Astrocyte (in vitro differentiated cells and primary cell): ENCODE measurements around the gene ABHD16B. TPM values are rescaled to one million over a fixed set of nuclear protein-coding genes. Genes with fewer than 3 reads are reported as not detected.
A peak's percentile ranks its signal among the peaks of the same experiment; 100 is the strongest.

Source experiments
- DNase-seq: peaks from one replicate; pipeline ENCODE4 v3.0.0-alpha.2; 2010; ENCODE audit warnings: low read depth
- FAIRE-seq: peaks from 2 replicates; lab custom pipeline; 2011; peaks lifted over from hg19 to GRCh38; lab: Jason Lieb, UNC
- H2AFZ ChIP-seq: 2 replicates; pipeline ENCODE4 v1.6.0; 2012; ENCODE audit warnings: low read depth, low read length, inconsistent platforms
- H3K27ac ChIP-seq: 2 replicates; pipeline ENCODE4 v1.5.1; 2011; ENCODE audit warnings: low read depth, low read length, inconsistent platforms
- H3K27me3 ChIP-seq: 2 replicates; pipeline ENCODE4 v1.6.0; 2011; ENCODE audit warnings: low read length, inconsistent platforms; ENCODE audit not compliant: insufficient read depth
- H3K36me3 ChIP-seq: 2 replicates; pipeline ENCODE4 v1.5.1; 2011; ENCODE audit warnings: low read length, inconsistent platforms; ENCODE audit not compliant: insufficient read depth
- H3K4me1 ChIP-seq: 2 replicates; pipeline ENCODE4 v1.5.1; 2011; ENCODE audit warnings: low read length, inconsistent platforms; ENCODE audit not compliant: insufficient read depth
- H3K4me2 ChIP-seq: 2 replicates; pipeline ENCODE4 v1.6.0; 2012; ENCODE audit warnings: low read length, inconsistent platforms
- H3K4me3 ChIP-seq: 2 replicates; pipeline ENCODE4 v1.5.1; 2011; ENCODE audit warnings: low read depth, mild to moderate bottlenecking, low read length, inconsistent platforms; ENCODE audit not compliant: insufficient read depth
- H3K79me2 ChIP-seq: 2 replicates; pipeline ENCODE4 v1.6.0; 2012; ENCODE audit warnings: mild to moderate bottlenecking, low read length, inconsistent platforms; ENCODE audit not compliant: insufficient read depth
- H3K9ac ChIP-seq: 2 replicates; pipeline ENCODE4 v1.6.0; 2012; ENCODE audit warnings: mild to moderate bottlenecking, low read length, inconsistent platforms
- H3K9me3 ChIP-seq: 2 replicates; pipeline ENCODE4 v1.5.1; 2012; ENCODE audit warnings: low read depth, mild to moderate bottlenecking, low read length, inconsistent platforms; ENCODE audit not compliant: insufficient read depth
- H4K20me1 ChIP-seq: 2 replicates; pipeline ENCODE4 v1.6.0; 2012; ENCODE audit warnings: low read length, inconsistent platforms; ENCODE audit not compliant: insufficient read depth
- H3K27ac Mint-ChIP-seq: one replicate; pipeline ENCODE4 v1.8.0; 2021; ENCODE audit warnings: mild to moderate bottlenecking, mixed read lengths; ENCODE audit not compliant: unreplicated experiment
- H3K27me3 Mint-ChIP-seq: one replicate; pipeline ENCODE4 v1.8.0; 2021; ENCODE audit warnings: low read depth, mixed read lengths; ENCODE audit not compliant: unreplicated experiment
- H3K36me3 Mint-ChIP-seq: one replicate; pipeline ENCODE4 v1.8.0; 2021; ENCODE audit warnings: low read depth, mixed read lengths; ENCODE audit not compliant: unreplicated experiment
- H3K4me1 Mint-ChIP-seq: one replicate; pipeline ENCODE4 v1.8.0; 2021; ENCODE audit warnings: low read depth, mixed read lengths; ENCODE audit not compliant: unreplicated experiment
- H3K4me3 Mint-ChIP-seq: one replicate; pipeline ENCODE4 v1.8.0; 2021; ENCODE audit warnings: mild to moderate bottlenecking, moderate library complexity, mixed read lengths; ENCODE audit not compliant: unreplicated experiment
- H3K9me3 Mint-ChIP-seq: one replicate; pipeline ENCODE4 v1.8.0; 2021; ENCODE audit warnings: mild to moderate bottlenecking, mixed read lengths; ENCODE audit not compliant: unreplicated experiment
- EZH2 ChIP-seq: IDR thresholded peaks from 2 replicates; pipeline ENCODE4 v1.6.1; 2012; ENCODE audit warnings: mild to moderate bottlenecking, low read length, inconsistent platforms; ENCODE audit not compliant: insufficient read depth
- total RNA-seq: library from RNA; stranded (reverse); gene quantifications from 2 replicates; pipeline ENCODE4 v1.2.1, GENCODE V29; 2021
- TF ChIP-seq, protein P1 (sequence below): IDR thresholded peaks from 2 replicates; pipeline ENCODE4 v1.5.1; 2011; ENCODE audit warnings: low read depth, mild to moderate bottlenecking, inconsistent platforms, low read length, moderate library complexity; ENCODE audit not compliant: insufficient read depth

Gene ABHD16B
- total RNA-seq, 1 donor from 2014 or later = not detected

DNA sequence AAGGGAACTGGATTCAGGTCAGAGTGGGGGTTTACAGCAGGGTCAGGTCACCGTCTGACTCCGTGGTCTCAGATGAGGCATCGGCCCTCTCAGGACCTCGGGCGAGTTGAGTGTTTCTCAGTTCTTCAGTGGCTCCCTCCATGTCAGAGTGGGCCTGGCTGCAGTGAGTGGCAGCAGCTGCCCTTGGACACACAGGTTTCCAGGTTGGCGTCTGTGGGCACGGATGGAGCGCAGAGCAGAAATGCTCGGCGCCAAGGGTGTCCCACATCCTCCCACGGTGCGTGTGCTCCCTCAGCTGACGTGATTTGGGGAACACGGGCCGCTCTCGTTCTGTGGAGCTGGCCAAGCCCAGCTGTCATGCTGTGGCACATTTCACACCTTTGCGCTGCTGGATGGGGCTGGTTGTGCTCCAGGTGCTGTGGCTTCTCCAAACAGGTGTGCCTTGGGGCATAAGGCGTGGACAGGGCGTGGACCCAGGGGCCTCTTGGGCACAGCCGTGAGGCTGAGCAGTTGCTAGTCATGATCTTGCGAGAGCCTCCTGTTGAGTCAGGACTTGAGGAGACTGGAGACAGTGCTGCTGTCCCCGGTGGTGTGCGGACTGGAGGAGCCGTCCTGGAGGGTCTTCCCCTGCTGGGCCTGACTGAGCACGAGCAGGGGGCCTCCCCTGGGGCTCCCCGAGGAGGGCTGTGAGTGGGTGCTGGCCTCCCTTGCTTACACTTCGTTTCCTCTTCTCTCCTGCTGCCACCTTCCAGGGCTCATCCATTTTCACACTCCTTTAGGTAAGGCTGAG is 24.2 kb downstream of the ABHD16B start:
- Histone ChIP-seq H3K27ac (no peak overlapping the region), H3K36me3 (peaks cover 28% of the 10 kb centered on the region), H3K27me3 (no peaks in the 10 kb centered on the region), H3K79me2 (peaks cover 63% of the 10 kb centered on the region), H3K9ac (no peak overlapping the region), H2AFZ (no peak overlapping the region), H3K4me3 (no peak overlapping the region), H3K4me2 (no peak overlapping the region), H4K20me1 (peaks cover 82% of the 10 kb centered on the region), H3K9me3 (no peaks in the 10 kb centered on the region), H3K4me1 (no peaks in the 10 kb centered on the region)
- no peak for TF ChIP-seq EZH2
- TF ChIP-seq, protein P1, sequence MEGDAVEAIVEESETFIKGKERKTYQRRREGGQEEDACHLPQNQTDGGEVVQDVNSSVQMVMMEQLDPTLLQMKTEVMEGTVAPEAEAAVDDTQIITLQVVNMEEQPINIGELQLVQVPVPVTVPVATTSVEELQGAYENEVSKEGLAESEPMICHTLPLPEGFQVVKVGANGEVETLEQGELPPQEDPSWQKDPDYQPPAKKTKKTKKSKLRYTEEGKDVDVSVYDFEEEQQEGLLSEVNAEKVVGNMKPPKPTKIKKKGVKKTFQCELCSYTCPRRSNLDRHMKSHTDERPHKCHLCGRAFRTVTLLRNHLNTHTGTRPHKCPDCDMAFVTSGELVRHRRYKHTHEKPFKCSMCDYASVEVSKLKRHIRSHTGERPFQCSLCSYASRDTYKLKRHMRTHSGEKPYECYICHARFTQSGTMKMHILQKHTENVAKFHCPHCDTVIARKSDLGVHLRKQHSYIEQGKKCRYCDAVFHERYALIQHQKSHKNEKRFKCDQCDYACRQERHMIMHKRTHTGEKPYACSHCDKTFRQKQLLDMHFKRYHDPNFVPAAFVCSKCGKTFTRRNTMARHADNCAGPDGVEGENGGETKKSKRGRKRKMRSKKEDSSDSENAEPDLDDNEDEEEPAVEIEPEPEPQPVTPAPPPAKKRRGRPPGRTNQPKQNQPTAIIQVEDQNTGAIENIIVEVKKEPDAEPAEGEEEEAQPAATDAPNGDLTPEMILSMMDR = no peak
- H3K36me3 Mint-ChIP-seq = peaks cover 13% of the 10 kb centered on the region
- H3K27ac Mint-ChIP-seq = no peak overlapping the region
- DNase-seq = no peak
- FAIRE-seq = no peak
- no peaks in the 10 kb centered on the region for H3K27me3 Mint-ChIP-seq
- no peaks in the 10 kb centered on the region for H3K4me1 Mint-ChIP-seq
- H3K9me3 Mint-ChIP-seq = no peaks in the 10 kb centered on the region
- no peak overlapping the region for H3K4me3 Mint-ChIP-seq

DNA sequence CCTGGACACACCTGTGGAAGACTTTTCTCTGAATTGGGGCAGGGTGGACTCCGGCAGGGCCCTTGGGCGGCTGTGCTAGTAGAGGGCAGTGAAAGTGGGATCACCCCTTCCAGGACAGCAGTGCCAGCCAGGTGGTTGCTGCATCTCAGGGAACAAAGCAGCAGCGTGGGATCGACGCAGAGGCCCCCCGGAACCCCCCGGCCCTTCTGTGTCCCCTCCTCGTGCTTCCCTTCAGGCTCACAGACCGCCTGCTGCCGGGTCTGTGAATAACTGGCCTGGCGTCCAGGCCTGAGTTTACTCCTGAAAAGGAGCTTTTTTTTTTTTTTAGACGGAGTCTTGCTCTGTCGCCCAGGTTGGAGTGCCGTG is 24.7 kb downstream of the ABHD16B start:
- TF ChIP-seq, protein P1 = no peak
- TF ChIP-seq EZH2 = no peak
- FAIRE-seq = no peak
- H3K36me3 ChIP-seq = peaks cover 32% of the 10 kb centered on the region

DNA sequence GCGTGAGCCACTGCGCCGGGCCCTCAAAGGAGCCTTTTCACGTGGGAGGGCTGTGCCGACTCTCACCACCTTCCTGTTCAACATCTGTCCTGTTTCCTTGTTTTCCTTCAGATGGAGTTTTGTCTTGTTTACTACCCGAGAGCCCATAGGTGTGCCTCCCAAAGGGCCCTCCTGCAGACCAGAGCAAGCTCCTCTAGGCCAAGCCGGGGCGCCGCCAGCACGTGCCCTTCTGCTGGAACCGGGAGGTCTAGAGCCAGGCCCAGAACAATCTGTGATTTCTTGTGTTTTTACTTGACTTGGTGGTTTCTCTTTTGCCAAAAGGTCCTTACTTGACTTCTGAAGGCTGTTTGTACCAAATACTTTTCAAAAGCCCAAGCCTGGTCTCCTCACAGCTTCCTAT is 25.6 kb downstream of the ABHD16B start:
- Histone ChIP-seq H2AFZ (no peak overlapping the region), H3K4me2 (no peak overlapping the region), H3K27ac (no peak overlapping the region), H3K79me2 (peaks cover 56% of the 10 kb centered on the region), H3K27me3 (no peaks in the 10 kb centered on the region), H3K4me3 (no peak overlapping the region), H3K9ac (no peak overlapping the region), H3K36me3 (peaks cover 36% of the 10 kb centered on the region), H3K4me1 (no peaks in the 10 kb centered on the region), H4K20me1 (peaks cover 82% of the 10 kb centered on the region), H3K9me3 (no peaks in the 10 kb centered on the region)
- TF ChIP-seq, protein P1 = no peak
- TF ChIP-seq EZH2 = no peak
- Mint-ChIP-seq H3K4me3 (no peak overlapping the region), H3K36me3 (peaks cover 15% of the 10 kb centered on the region), H3K27ac (peak overlapping the region; percentile 55), H3K9me3 (no peaks in the 10 kb centered on the region), H3K4me1 (no peaks in the 10 kb centered on the region), H3K27me3 (no peaks in the 10 kb centered on the region)
- no peak for DNase-seq
- FAIRE-seq = no peak

More for the DNA sequence above, 24.7 kb downstream of the ABHD16B start:
- DNase-seq = no peak
- Histone ChIP-seq H3K27ac (no peak overlapping the region), H3K79me2 (peaks cover 63% of the 10 kb centered on the region), H2AFZ (no peak overlapping the region), H4K20me1 (peaks cover 86% of the 10 kb centered on the region), H3K27me3 (no peaks in the 10 kb centered on the region), H3K4me1 (no peaks in the 10 kb centered on the region), H3K4me3 (no peak overlapping the region), H3K9me3 (no peaks in the 10 kb centered on the region), H3K9ac (no peak overlapping the region), H3K4me2 (no peak overlapping the region)
- H3K27me3 Mint-ChIP-seq = no peaks in the 10 kb centered on the region
- peaks cover 13% of the 10 kb centered on the region for H3K36me3 Mint-ChIP-seq
- H3K4me3 Mint-ChIP-seq = no peak overlapping the region
- no peak overlapping the region for H3K27ac Mint-ChIP-seq
- no peaks in the 10 kb centered on the region for H3K9me3 Mint-ChIP-seq
- no peaks in the 10 kb centered on the region for H3K4me1 Mint-ChIP-seq
